Astrocyte (in vitro differentiated cells and primary cell): ENCODE measurements around the gene PDE3B.

Source experiments
- CTCF ChIP-seq: IDR thresholded peaks from 2 replicates; pipeline ENCODE4 v1.5.1; 2011; ENCODE audit warnings: low read depth, mild to moderate bottlenecking, inconsistent platforms, low read length, moderate library complexity; ENCODE audit not compliant: insufficient read depth
- EZH2 ChIP-seq: IDR thresholded peaks from 2 replicates; pipeline ENCODE4 v1.6.1; 2012; ENCODE audit warnings: mild to moderate bottlenecking, low read length, inconsistent platforms; ENCODE audit not compliant: insufficient read depth

- TF ChIP-seq CTCF (no peak), EZH2 (no peak)
Observed at GRCh38 chr11:14892577-14892976, 249.0 kb downstream of the PDE3B start.
